Endodermal cell (in vitro differentiated cells): ENCODE results near the gene FHL1. TPM values are rescaled to one million over a fixed set of nuclear protein-coding genes. Genes with fewer than 3 reads are reported as not detected.

Experiments used
- DNase-seq: peaks from one replicate; pipeline ENCODE4 v3.0.0-alpha.2; 2017
- H3K27ac ChIP-seq: 2 replicates; pipeline ENCODE4 v1.5.1; 2013; ENCODE audit warnings: mild to moderate bottlenecking, low read depth, low read length, moderate library complexity
- H3K27me3 ChIP-seq: 2 replicates; pipeline ENCODE4 v1.6.1; 2013; ENCODE audit warnings: mild to moderate bottlenecking, low read length, moderate library complexity; ENCODE audit not compliant: insufficient read depth, control insufficient read depth, poor library complexity, severe bottlenecking
- H3K36me3 ChIP-seq: 2 replicates; pipeline ENCODE4 v1.7.0; 2013; ENCODE audit warnings: mild to moderate bottlenecking, low read length, moderate library complexity; ENCODE audit not compliant: control insufficient read depth, insufficient read depth
- H3K4me1 ChIP-seq: one replicate; pipeline ENCODE4 v1.7.0; 2013; ENCODE audit warnings: low read length; ENCODE audit not compliant: control insufficient read depth, insufficient read depth
- H3K4me3 ChIP-seq: 2 replicates; pipeline ENCODE4 v1.5.1; 2013; ENCODE audit warnings: mild to moderate bottlenecking, low read length, moderate library complexity
- H3K9ac ChIP-seq: 2 replicates; pipeline ENCODE4 v1.6.1; 2013; ENCODE audit warnings: mild to moderate bottlenecking, low read length, moderate library complexity; ENCODE audit not compliant: poor library complexity, severe bottlenecking; ENCODE audit errors: extremely low read depth
- H3K9me3 ChIP-seq: 2 replicates; pipeline ENCODE4 v1.6.1; 2013; ENCODE audit warnings: mild to moderate bottlenecking, low read length, moderate library complexity; ENCODE audit not compliant: control insufficient read depth
- H3K27ac Mint-ChIP-seq: 2 replicates; pipeline ENCODE4 v1.8.0; 2020; ENCODE audit warnings: mixed read lengths
- H3K27me3 Mint-ChIP-seq: 2 replicates; pipeline ENCODE4 v1.8.0; 2021; ENCODE audit warnings: mild to moderate bottlenecking, mixed read lengths; ENCODE audit not compliant: insufficient read depth
- H3K36me3 Mint-ChIP-seq: 2 replicates; pipeline ENCODE4 v1.8.0; 2020; ENCODE audit warnings: low read depth, mixed read lengths
- H3K4me1 Mint-ChIP-seq: 2 replicates; pipeline ENCODE4 v1.8.0; 2020; ENCODE audit warnings: mixed read lengths
- H3K4me3 Mint-ChIP-seq: 2 replicates; pipeline ENCODE4 v1.8.0; 2020; ENCODE audit warnings: mild to moderate bottlenecking, moderate library complexity, mixed read lengths
- H3K9me3 Mint-ChIP-seq: 2 replicates; pipeline ENCODE4 v1.8.0; 2020; ENCODE audit warnings: mild to moderate bottlenecking, mixed read lengths
- WGBS, 2 experiments: methylation state at CpG; one replicate each; pipeline versions ENCODE4 v1.1.5 to v1.1.7; 2013; ENCODE audit warnings: missing lambda C conversion rate in 2 of 2, mixed read lengths in 1 of 2; ENCODE audit not compliant: insufficient coverage in 1 of 2, insufficient read length in 1 of 2; 5-methylcytosine and 5-hydroxymethylcytosine counted together
- total RNA-seq, 2 donors: library from RNA; stranded (reverse); fragmentation: NEBNext Ultra II Directional in 1 of 2; extraction: Animal tissue kit (Norgen Biotek cat#: 25700) in 1 of 2; gene quantifications; 2 replicates in 1 of 2; 3 replicates in 1 of 2; pipeline ENCODE4 v1.2.1, GENCODE V29; 2021
- TF ChIP-seq, protein P1 (sequence below): fragments of 200-600 bp; sonication (generic); conservative IDR thresholded peaks from 2 replicates; pipeline ENCODE4 v1.5.0; 2021; ENCODE audit warnings: antibody characterized with exemption, mild to moderate bottlenecking

Gene FHL1
- total RNA-seq, 2 donors from 2014 or later: 3.7 to 19.3 TPM

DNA sequence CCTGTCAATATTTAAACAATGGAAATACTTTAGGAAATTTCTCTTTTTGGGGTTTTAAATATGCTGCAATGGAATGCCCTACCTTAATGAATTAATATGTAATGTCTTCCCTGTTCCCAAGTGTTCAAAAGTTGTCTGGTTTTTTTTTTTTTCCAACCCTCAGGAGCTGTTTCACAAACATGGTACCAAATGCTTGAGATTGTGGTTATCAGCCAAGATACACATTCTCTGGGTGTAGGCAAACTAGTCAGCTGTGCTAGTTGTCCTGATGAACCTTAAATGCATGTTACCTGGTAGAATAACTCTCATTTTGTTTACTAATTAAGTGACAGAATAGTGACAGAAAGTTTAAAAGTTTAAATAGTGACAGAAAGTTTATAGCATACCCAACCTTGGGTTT, 50.7 kb downstream of the FHL1 start:
- no peaks in the 10 kb centered on the region for H3K9me3 ChIP-seq
- H3K4me1 ChIP-seq: no peaks in the 10 kb centered on the region
- no peaks in the 10 kb centered on the region for H3K27me3 Mint-ChIP-seq
- H3K9me3 Mint-ChIP-seq: peaks cover 45% of the 10 kb centered on the region
- no peaks in the 10 kb centered on the region for H3K27me3 ChIP-seq
- no peak overlapping the region for H3K9ac ChIP-seq
- no peak overlapping the region for H3K27ac ChIP-seq
- H3K4me3 Mint-ChIP-seq: no peak overlapping the region
- no peaks in the 10 kb centered on the region for H3K36me3 Mint-ChIP-seq
- H3K36me3 ChIP-seq: no peaks in the 10 kb centered on the region
- no peaks in the 10 kb centered on the region for H3K4me1 Mint-ChIP-seq
- no peak for DNase-seq
- no peak overlapping the region for H3K27ac Mint-ChIP-seq
- TF ChIP-seq, protein P1, sequence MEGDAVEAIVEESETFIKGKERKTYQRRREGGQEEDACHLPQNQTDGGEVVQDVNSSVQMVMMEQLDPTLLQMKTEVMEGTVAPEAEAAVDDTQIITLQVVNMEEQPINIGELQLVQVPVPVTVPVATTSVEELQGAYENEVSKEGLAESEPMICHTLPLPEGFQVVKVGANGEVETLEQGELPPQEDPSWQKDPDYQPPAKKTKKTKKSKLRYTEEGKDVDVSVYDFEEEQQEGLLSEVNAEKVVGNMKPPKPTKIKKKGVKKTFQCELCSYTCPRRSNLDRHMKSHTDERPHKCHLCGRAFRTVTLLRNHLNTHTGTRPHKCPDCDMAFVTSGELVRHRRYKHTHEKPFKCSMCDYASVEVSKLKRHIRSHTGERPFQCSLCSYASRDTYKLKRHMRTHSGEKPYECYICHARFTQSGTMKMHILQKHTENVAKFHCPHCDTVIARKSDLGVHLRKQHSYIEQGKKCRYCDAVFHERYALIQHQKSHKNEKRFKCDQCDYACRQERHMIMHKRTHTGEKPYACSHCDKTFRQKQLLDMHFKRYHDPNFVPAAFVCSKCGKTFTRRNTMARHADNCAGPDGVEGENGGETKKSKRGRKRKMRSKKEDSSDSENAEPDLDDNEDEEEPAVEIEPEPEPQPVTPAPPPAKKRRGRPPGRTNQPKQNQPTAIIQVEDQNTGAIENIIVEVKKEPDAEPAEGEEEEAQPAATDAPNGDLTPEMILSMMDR: no peak
- H3K4me3 ChIP-seq: no peak overlapping the region

DNA sequence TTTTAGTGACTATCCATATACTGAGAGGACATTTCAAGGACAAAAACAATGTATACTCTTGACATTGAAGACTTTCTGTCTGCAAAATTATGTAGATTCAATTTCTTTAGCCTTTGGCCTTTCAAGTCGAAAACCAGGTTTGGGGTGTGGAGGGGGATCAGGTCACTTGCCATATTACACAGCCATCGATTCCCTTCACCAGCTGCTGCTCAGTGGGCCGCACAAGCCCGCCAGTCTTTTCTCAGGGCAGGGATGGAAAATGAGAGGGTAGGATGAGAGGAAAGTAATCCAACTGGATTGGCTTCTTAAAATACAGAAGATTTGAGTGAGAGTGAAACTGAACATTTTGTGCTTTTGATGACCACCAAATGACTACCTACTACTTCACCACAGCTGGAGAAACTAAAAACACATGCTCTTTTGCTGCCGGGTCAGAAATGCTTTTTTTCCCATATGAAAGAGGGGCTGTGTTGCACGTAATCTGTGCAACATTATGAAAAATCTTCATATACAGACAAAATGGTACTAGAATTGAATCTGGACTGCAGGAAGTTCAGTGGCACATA, 51.4 kb downstream of the FHL1 start:
- no peak for DNase-seq
- H3K4me1 ChIP-seq: no peaks in the 10 kb centered on the region
- H3K9ac ChIP-seq: no peak overlapping the region
- Mint-ChIP-seq H3K27me3 (no peaks in the 10 kb centered on the region), H3K9me3 (peaks cover 43% of the 10 kb centered on the region), H3K27ac (no peak overlapping the region), H3K4me3 (no peak overlapping the region), H3K4me1 (no peaks in the 10 kb centered on the region), H3K36me3 (no peaks in the 10 kb centered on the region)
- no peaks in the 10 kb centered on the region for H3K36me3 ChIP-seq
- no peaks in the 10 kb centered on the region for H3K27me3 ChIP-seq
- no peaks in the 10 kb centered on the region for H3K9me3 ChIP-seq
- TF ChIP-seq, protein P1: no peak
- WGBS, 2 experiments: 83 to 100% methylated on average over 1 to 3 of the region's 6 CpGs
- no peak overlapping the region for H3K27ac ChIP-seq
- no peak overlapping the region for H3K4me3 ChIP-seq

DNA sequence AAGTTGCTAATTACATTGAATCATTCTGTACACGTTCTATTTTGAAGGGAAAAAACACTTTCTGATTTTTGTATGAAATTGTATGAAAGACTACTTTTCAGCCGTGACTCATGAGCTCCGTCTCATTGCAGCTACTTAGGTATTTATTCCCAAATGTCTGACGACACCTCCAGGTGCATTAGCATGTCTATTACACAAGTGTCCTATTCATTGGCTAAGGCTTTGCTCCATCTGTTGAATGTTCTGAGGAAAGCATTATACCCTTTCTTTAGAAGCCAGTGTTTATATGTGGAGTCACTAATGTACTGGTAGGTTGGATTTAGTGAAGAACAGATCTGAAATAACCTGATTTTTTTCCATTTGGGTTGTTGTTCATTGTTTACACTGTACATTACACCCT, 52.0 kb downstream of the FHL1 start:
- WGBS, 2 experiments: 71 to 93% methylated on average over 3 to 4 of the region's 4 CpGs
- Mint-ChIP-seq H3K27ac (no peak overlapping the region), H3K27me3 (no peaks in the 10 kb centered on the region), H3K4me1 (no peaks in the 10 kb centered on the region), H3K4me3 (no peak overlapping the region), H3K9me3 (peaks cover 37% of the 10 kb centered on the region), H3K36me3 (no peaks in the 10 kb centered on the region)
- Histone ChIP-seq H3K27ac (no peak overlapping the region), H3K9ac (no peak overlapping the region), H3K9me3 (no peaks in the 10 kb centered on the region), H3K4me3 (no peak overlapping the region), H3K4me1 (no peaks in the 10 kb centered on the region), H3K36me3 (no peaks in the 10 kb centered on the region), H3K27me3 (no peaks in the 10 kb centered on the region)
- TF ChIP-seq, protein P1: no peak
- DNase-seq: no peak
